MM.1S (cell line): ENCODE data around the gene CBX2.
A peak's percentile ranks its signal among the peaks of the same experiment; 100 is the strongest.

Experiments used
- DNase-seq: peaks from one replicate; pipeline ENCODE4 v3.0.0-alpha.2; 2015
- H2AFZ ChIP-seq: fragments of 300-600 bp; sonication (generic); 2 replicates; pipeline ENCODE4 v1.6.0; 2016; ENCODE audit warnings: antibody characterized with exemption, low read length
- H3F3A ChIP-seq: fragments of 300-600 bp; sonication (generic); 2 replicates; pipeline ENCODE4 v1.6.1; 2016; ENCODE audit warnings: mild to moderate bottlenecking, antibody characterized with exemption, low read length, moderate library complexity, mixed read lengths; ENCODE audit not compliant: insufficient read depth
- H3K27ac ChIP-seq: fragments of 300-600 bp; sonication (generic); 2 replicates; pipeline ENCODE4 v1.5.1; 2016; ENCODE audit warnings: mild to moderate bottlenecking, low read length
- H3K27me3 ChIP-seq: fragments of 300-600 bp; sonication (generic); replicated peaks from 2 replicates; pipeline ENCODE4 v1.6.0; 2016; ENCODE audit warnings: low read length; ENCODE audit not compliant: insufficient read depth
- H3K36me3 ChIP-seq: fragments of 300-600 bp; sonication (generic); replicated peaks from 2 replicates; pipeline ENCODE4 v1.6.1; 2016; ENCODE audit warnings: mild to moderate bottlenecking, low read length, mixed read lengths; ENCODE audit not compliant: insufficient read depth
- H3K4me1 ChIP-seq: fragments of 300-600 bp; sonication (generic); 2 replicates; pipeline ENCODE4 v1.6.1; 2016; ENCODE audit warnings: low read length, mixed read lengths
- H3K4me2 ChIP-seq: fragments of 300-600 bp; sonication (generic); 2 replicates; pipeline ENCODE4 v1.6.0; 2016; ENCODE audit warnings: low read depth, low read length
- H3K4me3 ChIP-seq: fragments of 300-600 bp; sonication (generic); 2 replicates; pipeline ENCODE4 v1.5.1; 2016; ENCODE audit warnings: low read length, mixed read lengths
- H3K79me2 ChIP-seq: fragments of 300-600 bp; sonication (generic); 2 replicates; pipeline ENCODE4 v1.6.1; 2016; ENCODE audit warnings: mixed run types, low read length, mixed read lengths
- H3K9ac ChIP-seq: fragments of 300-600 bp; sonication (generic); 2 replicates; pipeline ENCODE4 v1.6.1; 2016; ENCODE audit warnings: low read length, mixed read lengths
- H3K9me2 ChIP-seq: fragments of 300-600 bp; sonication (generic); replicated peaks from 2 replicates; pipeline ENCODE4 v1.6.1; 2016; ENCODE audit warnings: mild to moderate bottlenecking, low read length, mixed read lengths; ENCODE audit not compliant: insufficient read depth
- H3K9me3 ChIP-seq: fragments of 300-600 bp; sonication (generic); replicated peaks from 2 replicates; pipeline ENCODE4 v1.6.1; 2016; ENCODE audit warnings: mild to moderate bottlenecking, low read length, mixed read lengths; ENCODE audit not compliant: insufficient read depth
- H4K20me1 ChIP-seq: fragments of 300-600 bp; sonication (generic); 2 replicates; pipeline ENCODE4 v1.6.1; 2016; ENCODE audit warnings: mild to moderate bottlenecking, low read length, moderate library complexity, mixed read lengths; ENCODE audit not compliant: insufficient read depth
- CTCF ChIP-seq: fragments of 300-600 bp; sonication (generic); IDR thresholded peaks from 2 replicates; pipeline ENCODE4 v1.5.1; 2016; ENCODE audit warnings: antibody characterized with exemption, low read length, mixed read lengths
- EZH2 ChIP-seq: fragments of 300-600 bp; sonication (generic); optimal IDR thresholded peaks from 2 replicates; pipeline ENCODE3; 2017; ENCODE audit warnings: low read depth, mild to moderate bottlenecking, antibody characterized with exemption, low read length, mixed read lengths
- EZH2phosphoT487 ChIP-seq: fragments of 300-600 bp; sonication (generic); IDR thresholded peaks from 2 replicates; pipeline ENCODE4 v1.6.1; 2018; ENCODE audit warnings: antibody characterized with exemption, low read length

CBX2 gene

GRCh38 chr17:79835953-79836509, 58.1 kb downstream of the CBX2 start:
- Histone ChIP-seq H3K4me3 (no peak overlapping the region), H3K9ac (no peak overlapping the region), H3K27ac (no peak overlapping the region), H3K4me1 (peaks cover 9% of the 10 kb centered on the region; the same call in 1 of the 2 replicates), H3K36me3 (no peaks in the 10 kb centered on the region), H3K79me2 (peaks cover 18% of the 10 kb centered on the region), H4K20me1 (peaks cover 3% of the 10 kb centered on the region; the same call in 1 of the 2 replicates), H3F3A (peaks cover 8% of the 10 kb centered on the region), H3K9me3 (no peaks in the 10 kb centered on the region), H3K27me3 (peaks cover 11% of the 10 kb centered on the region), H3K9me2 (no peaks in the 10 kb centered on the region), H3K4me2 (no peak overlapping the region), H2AFZ (no peak overlapping the region)
- no peak for TF ChIP-seq EZH2
- TF ChIP-seq EZH2phosphoT487: no peak
- no peak for TF ChIP-seq CTCF
- no peak for DNase-seq

GRCh38 chr17:79836510-79836971, 58.6 kb downstream of the CBX2 start:
- Histone ChIP-seq H2AFZ (no peak overlapping the region), H4K20me1 (peaks cover 3% of the 10 kb centered on the region; the same call in 1 of the 2 replicates), H3K27ac (no peak overlapping the region), H3K79me2 (peaks cover 18% of the 10 kb centered on the region), H3K27me3 (peaks cover 16% of the 10 kb centered on the region), H3F3A (peaks cover 8% of the 10 kb centered on the region), H3K4me3 (no peak overlapping the region), H3K9ac (no peak overlapping the region), H3K4me2 (no peak overlapping the region), H3K9me3 (no peaks in the 10 kb centered on the region), H3K9me2 (no peaks in the 10 kb centered on the region), H3K4me1 (peaks cover 9% of the 10 kb centered on the region; the same call in 1 of the 2 replicates), H3K36me3 (no peaks in the 10 kb centered on the region)
- DNase-seq: no peak
- TF ChIP-seq CTCF: no peak
- TF ChIP-seq EZH2phosphoT487: no peak
- TF ChIP-seq EZH2: no peak

- Histone ChIP-seq H3K27ac (no peak overlapping the region), H3F3A (peaks cover 8% of the 10 kb centered on the region), H3K4me1 (peaks cover 9% of the 10 kb centered on the region; the same call in 1 of the 2 replicates), H3K4me3 (peak overlapping the region; percentile 83), H3K9me3 (no peaks in the 10 kb centered on the region), H3K4me2 (peak overlapping the region; percentile 95), H3K27me3 (peaks cover 23% of the 10 kb centered on the region), H3K79me2 (peaks cover 18% of the 10 kb centered on the region), H3K36me3 (no peaks in the 10 kb centered on the region), H4K20me1 (peaks cover 3% of the 10 kb centered on the region; the same call in 1 of the 2 replicates), H3K9ac (peak overlapping the region; percentile 68; the same call in 1 of the 2 replicates), H3K9me2 (no peaks in the 10 kb centered on the region), H2AFZ (no peak overlapping the region)
- TF ChIP-seq CTCF (0 out of 2 replicates have a peak, but pooled peaks have one; percentile 9), EZH2 (no peak), EZH2phosphoT487 (no peak)
- peak; percentile 59 for DNase-seq
These were observed 59.3 kb downstream of the CBX2 start for GRCh38 chr17:79836972-79837887.
